Esophagus squamous epithelium (tissue), 5 donors: ENCODE data around the gene PHACTR2. TPM values are rescaled to one million over a fixed set of nuclear protein-coding genes. Genes with fewer than 3 reads are reported as not detected.

Experiments used
- DNase-seq: peaks from one replicate; lab custom pipeline; 2025; lab: John Stamatoyannopoulos, UW
- H3K27ac ChIP-seq, 4 donors: fragments of 200-600 bp; sonication (generic); one replicate each; pipeline ENCODE4 v1.5.1; 2016 to 2019; ENCODE audit warnings: mild to moderate bottlenecking in 1 of 4
- H3K27me3 ChIP-seq, 4 donors: fragments of 200-600 bp; sonication (generic); 1 replicate in 3 of 4; 2 replicates in 1 of 4; pipeline versions ENCODE4 v1.5.1 to v1.6.0; 2017 to 2021; ENCODE audit warnings: antibody characterized with exemption in 1 of 4
- H3K36me3 ChIP-seq, 3 donors: fragments of 200-600 bp; sonication (generic); one replicate each; pipeline ENCODE4 v1.5.1; 2016 to 2019
- H3K4me1 ChIP-seq, 3 donors: fragments of 200-600 bp; sonication (generic); one replicate each; pipeline ENCODE4 v1.5.1; 2017 to 2019
- H3K4me3 ChIP-seq, 4 donors: fragments of 200-600 bp; sonication (generic); 1 replicate in 3 of 4; 2 replicates in 1 of 4; pipeline ENCODE4 v1.5.1; 2016 to 2019; ENCODE audit warnings: mild to moderate bottlenecking in 2 of 4, moderate library complexity in 1 of 4
- H3K9me3 ChIP-seq, 3 donors: fragments of 200-600 bp; sonication (generic); one replicate each; pipeline ENCODE4 v1.5.1; 2016 to 2019
- CTCF ChIP-seq, 6 experiments: fragments of 450-650 bp in 4 of 6; fragments of 200-600 bp in 2 of 6; sonication (generic) in 2 of 6; IDR thresholded peaks; one replicate each; pipeline ENCODE4 v1.5.1; 2016 to 2019; ENCODE audit warnings: antibody characterized with exemption in 6 of 6, mild to moderate bottlenecking in 4 of 6, moderate library complexity in 4 of 6
- POLR2A ChIP-seq, 4 donors: fragments of 450-650 bp; IDR thresholded peaks; one replicate each; pipeline ENCODE4 v1.6.1; 2017; ENCODE audit warnings: antibody characterized with exemption in 4 of 4, mild to moderate bottlenecking in 4 of 4, moderate library complexity in 3 of 4
- WGBS, 2 donors: methylation state at CpG; one replicate each; pipeline ENCODE4 v1.1.5; 2018; 5-methylcytosine and 5-hydroxymethylcytosine counted together
- intact Hi-C: fragments of 100-400 bp; cut with DNase I; formaldehyde crosslinking; loops from one replicate; pipeline ENCODE4 v1.15.0; 2022
- total RNA-seq, 4 donors: library from RNA; depleted of rRNA; stranded (reverse); fragments of >200 nt; gene quantifications; one replicate each; pipeline ENCODE4 v1.1.0, GENCODE V29; 2016
- donor health status: DM: yes; HTN: yes; CAD: no.

Gene PHACTR2
- total RNA-seq, 4 donors from 2014 or later, result 25.1 to 76.9 (median 45.1) TPM

- Histone ChIP-seq H3K4me3 (no peak overlapping the region), H3K4me1 (peaks cover 3 to 87% (median 22%) of the 10 kb centered on the region in 3 donors), H3K36me3 (no peaks in the 10 kb centered on the region), H3K27me3 (no peaks in the 10 kb centered on the region), H3K9me3 (no peaks in the 10 kb centered on the region), H3K27ac (peak overlapping the region in 3 of 4 donors; percentile 5 to 57 (median 32))
- TF ChIP-seq POLR2A (IDR thresholded peaks at IDR 0.05) (no peak), CTCF (IDR thresholded peaks at IDR 0.05) (no peak)
- intact Hi-C loops, result no loop called here
- DNase-seq, result no peak
- WGBS, 2 donors, result 51 to 67% methylated on average over 7 of the region's 7 CpGs
Measured at GRCh38 chr6:143695130-143695968, 17.6 kb downstream of the PHACTR2 start.

GRCh38 chr6:143695969-143696663 is 18.4 kb downstream of the PHACTR2 start:
- no peaks in the 10 kb centered on the region for H3K36me3 ChIP-seq
- no peaks in the 10 kb centered on the region for H3K9me3 ChIP-seq
- peak overlapping the region in 3 of 4 donors; percentile 32 to 63 (median 57) for H3K27ac ChIP-seq
- peaks cover 3 to 87% (median 22%) of the 10 kb centered on the region in 3 donors for H3K4me1 ChIP-seq
- DNase-seq, result no peak
- TF ChIP-seq CTCF (IDR thresholded peaks at IDR 0.05) (no peak), POLR2A (IDR thresholded peaks at IDR 0.05) (no peak)
- 52 to 68% methylated on average over 4 of the region's 4 CpGs for WGBS, 2 donors
- H3K4me3 ChIP-seq, result no peak overlapping the region
- intact Hi-C loops, result no loop called here
- no peaks in the 10 kb centered on the region for H3K27me3 ChIP-seq

GRCh38 chr6:143696664-143697000 is 18.9 kb downstream of the PHACTR2 start:
- WGBS, 2 donors, result 58 to 63% methylated on average over 2 of the region's 2 CpGs
- intact Hi-C loops, result no loop called here
- TF ChIP-seq POLR2A (IDR thresholded peaks at IDR 0.05), result no peak
- TF ChIP-seq CTCF (IDR thresholded peaks at IDR 0.05), result no peak
- H3K36me3 ChIP-seq, result no peaks in the 10 kb centered on the region
- peak overlapping the region in 3 of 4 donors; percentile 32 to 63 (median 57) for H3K27ac ChIP-seq
- H3K4me1 ChIP-seq, result peaks cover 3 to 86% (median 22%) of the 10 kb centered on the region in 3 donors
- H3K9me3 ChIP-seq, result no peaks in the 10 kb centered on the region
- no peak for DNase-seq
- H3K27me3 ChIP-seq, result no peaks in the 10 kb centered on the region
- H3K4me3 ChIP-seq, result no peak overlapping the region

GRCh38 chr6:143697076-143697800 is 19.5 kb downstream of the PHACTR2 start:
- Histone ChIP-seq H3K27ac (peak overlapping the region in 3 of 4 donors; percentile 32 to 63 (median 57)), H3K4me3 (no peak overlapping the region), H3K9me3 (no peaks in the 10 kb centered on the region), H3K4me1 (peaks cover 3 to 83% (median 22%) of the 10 kb centered on the region in 3 donors), H3K27me3 (no peaks in the 10 kb centered on the region), H3K36me3 (no peaks in the 10 kb centered on the region)
- no peak for TF ChIP-seq CTCF (IDR thresholded peaks at IDR 0.05)
- TF ChIP-seq POLR2A (IDR thresholded peaks at IDR 0.05), result no peak
- intact Hi-C loops, result no loop called here
- DNase-seq, result no peak
- 39 to 49% methylated on average over 2 of the region's 2 CpGs for WGBS, 2 donors
